K562 (cell line): ENCODE data around the gene HS2ST1. TPM values are rescaled to one million over a fixed set of nuclear protein-coding genes. Genes with fewer than 3 reads are reported as not detected.

Experiments
- C11orf30 ChIP-seq: fragments of 450-650 bp; IDR thresholded peaks from 2 replicates; pipeline ENCODE4 v1.6.1; 2016; ENCODE audit warnings: low read depth, mild to moderate bottlenecking
- CCNT2 ChIP-seq: IDR thresholded peaks from 2 replicates; pipeline ENCODE4 v1.6.1; 2011; ENCODE audit warnings: borderline replicate concordance, low read depth, mild to moderate bottlenecking, moderate library complexity, mixed read lengths, low read length; ENCODE audit not compliant: insufficient read length; ENCODE audit errors: extremely low read depth
- DMBX1 ChIP-seq: fragments of 250-450 bp; sonication (Bioruptor Pico); IDR thresholded peaks from 2 replicates; pipeline ENCODE4 v1.8.0; 2022; ENCODE audit warnings: inconsistent platforms, mild to moderate bottlenecking, moderate library complexity, borderline replicate concordance
- GATA2 ChIP-seq: sonication (generic); formaldehyde crosslinking; IDR thresholded peaks from 2 replicates; pipeline ENCODE4 v1.4.0; 2020; ENCODE audit warnings: mild to moderate bottlenecking, missing genetic modification reagents
- POLR3A ChIP-seq: IDR thresholded peaks from 2 replicates; pipeline ENCODE4 v1.6.1; 2011; ENCODE audit warnings: borderline replicate concordance, mild to moderate bottlenecking, moderate library complexity; ENCODE audit not compliant: insufficient read length, insufficient read depth; ENCODE audit errors: extremely low read depth
- RFX7 ChIP-seq: fragments of 250-450 bp; sonication (Bioruptor Pico); IDR thresholded peaks from 2 replicates; pipeline ENCODE4 v1.5.1; 2021; ENCODE audit warnings: mild to moderate bottlenecking
- TEAD2 ChIP-seq: fragments of 450-650 bp; IDR thresholded peaks from 2 replicates; pipeline ENCODE4 v1.6.1; 2016; ENCODE audit warnings: missing genetic modification characterization, control low read depth, missing compliant biosample characterization
- ZNF140 ChIP-seq: fragments of 250-450 bp; sonication (Bioruptor Pico); IDR thresholded peaks from 2 replicates; pipeline ENCODE4 v1.8.0; 2021; ENCODE audit warnings: moderate library complexity, mild to moderate bottlenecking, inconsistent platforms
- ZNF184 ChIP-seq: sonication (generic); formaldehyde crosslinking; IDR thresholded peaks from 2 replicates; pipeline ENCODE4 v1.5.0; 2020; ENCODE audit warnings: missing genetic modification reagents
- ZNF384 ChIP-seq: IDR thresholded peaks from 2 replicates; pipeline ENCODE4 v1.6.1; 2012; ENCODE audit warnings: low read depth, low read length, improper control_type of control experiment
- ZNF436 ChIP-seq: fragments of 250-450, 450-650 bp; sonication (Bioruptor Pico); formaldehyde crosslinking; IDR thresholded peaks from 2 replicates; pipeline ENCODE4 v1.7.0; 2020; ENCODE audit warnings: mild to moderate bottlenecking
- ZSCAN29 ChIP-seq: fragments of 450-650 bp; IDR thresholded peaks from 2 replicates; pipeline ENCODE4 v1.6.1; 2017
- polyA plus RNA-seq, 8 experiments: library from polyadenylated mRNA; depleted of rRNA in 4 of 8; stranded (reverse) in 5 of 8; unstranded in 3 of 8; fragments of >200 nt; fragmentation: Nextera tagmentation in 2 of 8; fragmentation: Illumina TruSeq in 1 of 8; extraction: Ambion mirVana in 2 of 8; extraction: Trizol in 1 of 8; gene quantifications; 2 replicates each; pipeline versions ENCODE4 v1.2.1 to v1.2.3, GENCODE V29; 2011 to 2014; ENCODE audit warnings: inconsistent platforms in 1 of 8, missing spikeins in 1 of 8
- total RNA-seq, 7 experiments: library from RNA; depleted of rRNA in 6 of 7; stranded (reverse); fragments of >200 nt in 6 of 7; fragmentation: Illumina TruSeq in 2 of 7; extraction: Trizol in 2 of 7; gene quantifications; 2 replicates each; pipeline versions ENCODE4 v1.2.1 to v1.2.3, GENCODE V29; 2011 to 2021; ENCODE audit warnings: low replicate concordance in 1 of 7
- TF ChIP-seq, protein P1 (sequence below), 3 experiments: fragments of 200-800 bp in 1 of 3; fragments of 250-450 bp in 1 of 3; fragments of 450-650 bp in 1 of 3; sonication (Bioruptor Pico) in 1 of 3; sonication (Bioruptor generic) in 1 of 3; formaldehyde crosslinking in 1 of 3; IDR thresholded peaks; 2 replicates each; pipeline versions ENCODE4 v1.6.1 to v1.8.0; 2016 to 2022; ENCODE audit warnings: mild to moderate bottlenecking in 2 of 3, missing genetic modification characterization in 2 of 3, missing compliant biosample characterization in 1 of 3, moderate library complexity in 1 of 3
- TF ChIP-seq, protein P2 (sequence below): sonication (generic); formaldehyde crosslinking; IDR thresholded peaks from 2 replicates; pipeline ENCODE4 v1.8.1; 2023; ENCODE audit warnings: mild to moderate bottlenecking, missing genetic modification reagents
- TF ChIP-seq, protein P3 (sequence below), 2 experiments: fragments of 450-650 bp in 1 of 2; sonication (generic) in 1 of 2; formaldehyde crosslinking; conservative IDR thresholded peaks; 2 replicates each; pipeline versions ENCODE4 v1.4.0 to v1.8.1; 2020 to 2022; ENCODE audit warnings: mild to moderate bottlenecking in 1 of 2, missing genetic modification reagents in 1 of 2
- TF ChIP-seq, protein P4 (sequence below): fragments of 200-400 bp; formaldehyde crosslinking; IDR thresholded peaks from 2 replicates; pipeline ENCODE4 v1.6.1; 2017; ENCODE audit warnings: mild to moderate bottlenecking, low read depth, low read length, moderate library complexity
- TF ChIP-seq, protein P5 (sequence below): sonication (generic); IDR thresholded peaks from 2 replicates; pipeline ENCODE4 v1.6.1; 2016

Gene HS2ST1
- total and polyA plus RNA-seq, 9 of the 15 experiments (the other 6 are each of a cell fraction or from before 2014, with no cell fraction given): 7.7 to 43.3 (median 25.8) TPM

DNA sequence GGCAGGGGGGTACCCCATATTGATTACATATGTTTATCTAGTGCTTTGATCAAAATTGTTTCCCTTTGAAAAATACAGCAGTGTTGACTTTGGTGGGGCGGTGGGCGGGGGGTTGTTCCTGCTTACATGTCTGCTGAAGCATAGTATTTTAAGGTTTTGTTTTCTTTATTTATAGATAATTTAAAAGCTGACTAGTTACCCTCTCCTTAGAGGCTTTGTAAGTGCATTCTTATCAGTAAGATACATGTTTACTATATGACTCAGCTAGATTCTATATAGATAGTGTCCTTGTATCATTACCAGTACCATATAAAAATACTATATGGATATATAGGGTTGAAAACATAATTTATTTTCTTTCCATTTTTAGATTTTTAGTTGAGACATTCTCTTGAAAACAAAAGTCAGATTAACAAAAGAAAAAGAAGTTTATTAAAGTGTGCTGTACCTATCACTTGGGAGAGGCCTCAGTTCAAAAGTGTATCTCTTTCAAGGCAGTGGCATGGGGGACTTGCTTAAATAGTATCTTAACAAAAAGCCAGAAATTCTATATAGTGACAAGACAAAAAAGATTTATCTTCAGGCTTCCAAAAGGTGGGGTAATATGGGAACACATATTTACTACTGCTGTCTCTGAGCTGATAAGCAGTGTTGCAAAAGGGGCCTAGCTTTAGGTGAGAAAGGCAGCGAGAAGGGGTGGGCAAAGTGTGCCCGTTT lies 79.0 kb downstream of the HS2ST1 start (continued):
- TF ChIP-seq ZNF140 (CRISPR knock-in tag) (no peak), ZNF384 (no peak), CCNT2 (peak; percentile 13), C11orf30 (peak; percentile 79), ZNF436 (CRISPR knock-in tag) (no peak), GATA2 (CRISPR knock-in tag) (no peak), ZNF184 (CRISPR knock-in tag) (no peak), DMBX1 (CRISPR knock-in tag) (no peak), TEAD2 (no peak), POLR3A (no peak), RFX7 (no peak), ZSCAN29 (no peak)
- TF ChIP-seq, protein P1, sequence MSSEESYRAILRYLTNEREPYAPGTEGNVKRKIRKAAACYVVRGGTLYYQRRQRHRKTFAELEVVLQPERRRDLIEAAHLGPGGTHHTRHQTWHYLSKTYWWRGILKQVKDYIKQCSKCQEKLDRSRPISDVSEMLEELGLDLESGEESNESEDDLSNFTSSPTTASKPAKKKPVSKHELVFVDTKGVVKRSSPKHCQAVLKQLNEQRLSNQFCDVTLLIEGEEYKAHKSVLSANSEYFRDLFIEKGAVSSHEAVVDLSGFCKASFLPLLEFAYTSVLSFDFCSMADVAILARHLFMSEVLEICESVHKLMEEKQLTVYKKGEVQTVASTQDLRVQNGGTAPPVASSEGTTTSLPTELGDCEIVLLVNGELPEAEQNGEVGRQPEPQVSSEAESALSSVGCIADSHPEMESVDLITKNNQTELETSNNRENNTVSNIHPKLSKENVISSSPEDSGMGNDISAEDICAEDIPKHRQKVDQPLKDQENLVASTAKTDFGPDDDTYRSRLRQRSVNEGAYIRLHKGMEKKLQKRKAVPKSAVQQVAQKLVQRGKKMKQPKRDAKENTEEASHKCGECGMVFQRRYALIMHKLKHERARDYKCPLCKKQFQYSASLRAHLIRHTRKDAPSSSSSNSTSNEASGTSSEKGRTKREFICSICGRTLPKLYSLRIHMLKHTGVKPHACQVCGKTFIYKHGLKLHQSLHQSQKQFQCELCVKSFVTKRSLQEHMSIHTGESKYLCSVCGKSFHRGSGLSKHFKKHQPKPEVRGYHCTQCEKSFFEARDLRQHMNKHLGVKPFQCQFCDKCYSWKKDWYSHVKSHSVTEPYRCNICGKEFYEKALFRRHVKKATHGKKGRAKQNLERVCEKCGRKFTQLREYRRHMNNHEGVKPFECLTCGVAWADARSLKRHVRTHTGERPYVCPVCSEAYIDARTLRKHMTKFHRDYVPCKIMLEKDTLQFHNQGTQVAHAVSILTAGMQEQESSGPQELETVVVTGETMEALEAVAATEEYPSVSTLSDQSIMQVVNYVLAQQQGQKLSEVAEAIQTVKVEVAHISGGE (CRISPR knock-in tag; IDR thresholded peaks at IDR 0.05): 0 out of 6 replicates have a peak, but pooled peaks of 1 of the 3 experiments have one; percentile 19
- TF ChIP-seq, protein P2, sequence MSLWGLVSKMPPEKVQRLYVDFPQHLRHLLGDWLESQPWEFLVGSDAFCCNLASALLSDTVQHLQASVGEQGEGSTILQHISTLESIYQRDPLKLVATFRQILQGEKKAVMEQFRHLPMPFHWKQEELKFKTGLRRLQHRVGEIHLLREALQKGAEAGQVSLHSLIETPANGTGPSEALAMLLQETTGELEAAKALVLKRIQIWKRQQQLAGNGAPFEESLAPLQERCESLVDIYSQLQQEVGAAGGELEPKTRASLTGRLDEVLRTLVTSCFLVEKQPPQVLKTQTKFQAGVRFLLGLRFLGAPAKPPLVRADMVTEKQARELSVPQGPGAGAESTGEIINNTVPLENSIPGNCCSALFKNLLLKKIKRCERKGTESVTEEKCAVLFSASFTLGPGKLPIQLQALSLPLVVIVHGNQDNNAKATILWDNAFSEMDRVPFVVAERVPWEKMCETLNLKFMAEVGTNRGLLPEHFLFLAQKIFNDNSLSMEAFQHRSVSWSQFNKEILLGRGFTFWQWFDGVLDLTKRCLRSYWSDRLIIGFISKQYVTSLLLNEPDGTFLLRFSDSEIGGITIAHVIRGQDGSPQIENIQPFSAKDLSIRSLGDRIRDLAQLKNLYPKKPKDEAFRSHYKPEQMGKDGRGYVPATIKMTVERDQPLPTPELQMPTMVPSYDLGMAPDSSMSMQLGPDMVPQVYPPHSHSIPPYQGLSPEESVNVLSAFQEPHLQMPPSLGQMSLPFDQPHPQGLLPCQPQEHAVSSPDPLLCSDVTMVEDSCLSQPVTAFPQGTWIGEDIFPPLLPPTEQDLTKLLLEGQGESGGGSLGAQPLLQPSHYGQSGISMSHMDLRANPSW (CRISPR knock-in tag): no peak
- TF ChIP-seq, protein P3, sequence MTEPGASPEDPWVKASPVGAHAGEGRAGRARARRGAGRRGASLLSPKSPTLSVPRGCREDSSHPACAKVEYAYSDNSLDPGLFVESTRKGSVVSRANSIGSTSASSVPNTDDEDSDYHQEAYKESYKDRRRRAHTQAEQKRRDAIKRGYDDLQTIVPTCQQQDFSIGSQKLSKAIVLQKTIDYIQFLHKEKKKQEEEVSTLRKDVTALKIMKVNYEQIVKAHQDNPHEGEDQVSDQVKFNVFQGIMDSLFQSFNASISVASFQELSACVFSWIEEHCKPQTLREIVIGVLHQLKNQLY (CRISPR knock-in tag; conservative IDR thresholded peaks at IDR 0.05): no peak
- TF ChIP-seq, protein P4, sequence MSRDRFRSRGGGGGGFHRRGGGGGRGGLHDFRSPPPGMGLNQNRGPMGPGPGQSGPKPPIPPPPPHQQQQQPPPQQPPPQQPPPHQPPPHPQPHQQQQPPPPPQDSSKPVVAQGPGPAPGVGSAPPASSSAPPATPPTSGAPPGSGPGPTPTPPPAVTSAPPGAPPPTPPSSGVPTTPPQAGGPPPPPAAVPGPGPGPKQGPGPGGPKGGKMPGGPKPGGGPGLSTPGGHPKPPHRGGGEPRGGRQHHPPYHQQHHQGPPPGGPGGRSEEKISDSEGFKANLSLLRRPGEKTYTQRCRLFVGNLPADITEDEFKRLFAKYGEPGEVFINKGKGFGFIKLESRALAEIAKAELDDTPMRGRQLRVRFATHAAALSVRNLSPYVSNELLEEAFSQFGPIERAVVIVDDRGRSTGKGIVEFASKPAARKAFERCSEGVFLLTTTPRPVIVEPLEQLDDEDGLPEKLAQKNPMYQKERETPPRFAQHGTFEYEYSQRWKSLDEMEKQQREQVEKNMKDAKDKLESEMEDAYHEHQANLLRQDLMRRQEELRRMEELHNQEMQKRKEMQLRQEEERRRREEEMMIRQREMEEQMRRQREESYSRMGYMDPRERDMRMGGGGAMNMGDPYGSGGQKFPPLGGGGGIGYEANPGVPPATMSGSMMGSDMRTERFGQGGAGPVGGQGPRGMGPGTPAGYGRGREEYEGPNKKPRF: no peak
- TF ChIP-seq, protein P5, sequence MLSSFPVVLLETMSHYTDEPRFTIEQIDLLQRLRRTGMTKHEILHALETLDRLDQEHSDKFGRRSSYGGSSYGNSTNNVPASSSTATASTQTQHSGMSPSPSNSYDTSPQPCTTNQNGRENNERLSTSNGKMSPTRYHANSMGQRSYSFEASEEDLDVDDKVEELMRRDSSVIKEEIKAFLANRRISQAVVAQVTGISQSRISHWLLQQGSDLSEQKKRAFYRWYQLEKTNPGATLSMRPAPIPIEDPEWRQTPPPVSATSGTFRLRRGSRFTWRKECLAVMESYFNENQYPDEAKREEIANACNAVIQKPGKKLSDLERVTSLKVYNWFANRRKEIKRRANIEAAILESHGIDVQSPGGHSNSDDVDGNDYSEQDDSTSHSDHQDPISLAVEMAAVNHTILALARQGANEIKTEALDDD: no peak
